ENCODE data around the gene GET3. TPM values are rescaled to one million over a fixed set of nuclear protein-coding genes. Genes with fewer than 3 reads are reported as not detected.

The GET3 gene
- total and polyA plus RNA-seq, 2 of the 13 experiments (the other 11 are each of a cell fraction or from before 2014, with no cell fraction given): 57.7 to 59.4 TPM

- TF ChIP-seq TFE3 (CRISPR knock-in tag; IDR thresholded peaks at IDR 0.05): no peak
- no peak for TF ChIP-seq ZNF747 (CRISPR knock-in tag; IDR thresholded peaks at IDR 0.05; ENCODE audit: borderline replicate concordance)
- no peak for TF ChIP-seq ZFYVE20 (CRISPR knock-in tag; IDR thresholded peaks at IDR 0.05; ENCODE audit: borderline replicate concordance, low read depth)
- peak; percentile 59; the same call in 1 of the 2 replicates for TF ChIP-seq ZBTB7A (CRISPR knock-in tag; IDR thresholded peaks at IDR 0.05)
- no peak for TF ChIP-seq ZNF850 (CRISPR knock-in tag; conservative IDR thresholded peaks at IDR 0.05)
- no peak for TF ChIP-seq TEF (CRISPR knock-in tag; IDR thresholded peaks at IDR 0.05)
- TF ChIP-seq SCMH1 (CRISPR knock-in tag; IDR thresholded peaks at IDR 0.05; ENCODE audit: borderline replicate concordance): no peak
- TF ChIP-seq ZNF34 (CRISPR knock-in tag; IDR thresholded peaks at IDR 0.05; ENCODE audit: borderline replicate concordance): no peak
- peak; percentile 74; the same call in 1 of the 2 replicates for TF ChIP-seq ETV5 (CRISPR knock-in tag; IDR thresholded peaks at IDR 0.05; ENCODE audit: borderline replicate concordance)
- TF ChIP-seq MAFK (conservative IDR thresholded peaks at IDR 0.05 in 1 of 2, IDR thresholded peaks at IDR 0.05 in 1 of 2; ENCODE audit: low read length in 2 of 2): no peak
- no peak for TF ChIP-seq MYC (CRISPR knock-in tag; IDR thresholded peaks at IDR 0.05; ENCODE audit: borderline replicate concordance)
- TF ChIP-seq ZNF547 (CRISPR knock-in tag; IDR thresholded peaks at IDR 0.05): no peak
- no peak; the same call in 1 of the 2 replicates for TF ChIP-seq HMG20A (CRISPR knock-in tag; IDR thresholded peaks at IDR 0.05; ENCODE audit: borderline replicate concordance)
- no peak for TF ChIP-seq ZNF564 (CRISPR knock-in tag; IDR thresholded peaks at IDR 0.05)
- TF ChIP-seq RBM22 (optimal IDR thresholded peaks at IDR 0.05; ENCODE audit: low read length): no peak
- TF ChIP-seq MTF1 (CRISPR knock-in tag; IDR thresholded peaks at IDR 0.05): no peak
- TF ChIP-seq TIGD3 (CRISPR knock-in tag; IDR thresholded peaks at IDR 0.05; ENCODE audit: borderline replicate concordance): no peak
- TF ChIP-seq FOSL2 (CRISPR knock-in tag; IDR thresholded peaks at IDR 0.05): no peak
- no peak for TF ChIP-seq THAP8 (CRISPR knock-in tag; IDR thresholded peaks at IDR 0.05; ENCODE audit: borderline replicate concordance)
- no peak for TF ChIP-seq ZNF607 (CRISPR knock-in tag; IDR thresholded peaks at IDR 0.05; ENCODE audit: borderline replicate concordance)
- TF ChIP-seq CAMTA2 (CRISPR knock-in tag; IDR thresholded peaks at IDR 0.05; ENCODE audit: borderline replicate concordance): no peak
- no peak; the same call in 1 of the 2 replicates for TF ChIP-seq HDAC1 (CRISPR knock-in tag; IDR thresholded peaks at IDR 0.05)
- TF ChIP-seq AKAP8 (CRISPR knock-in tag; IDR thresholded peaks at IDR 0.05): no peak
- TF ChIP-seq ZNF598 (CRISPR knock-in tag; IDR thresholded peaks at IDR 0.05; ENCODE audit: borderline replicate concordance): no peak
- no peak for TF ChIP-seq JUNB (CRISPR knock-in tag; IDR thresholded peaks at IDR 0.05; ENCODE audit: borderline replicate concordance)
- TF ChIP-seq ZNF562 (CRISPR knock-in tag; IDR thresholded peaks at IDR 0.05; ENCODE audit: borderline replicate concordance): no peak
- no peak for TF ChIP-seq MAFG (CRISPR knock-in tag; IDR thresholded peaks at IDR 0.05)
- no peak for TF ChIP-seq CHD4 (IDR thresholded peaks at IDR 0.05; ENCODE audit: borderline replicate concordance, low read length)
- TF ChIP-seq JUN (CRISPR knock-in tag; IDR thresholded peaks at IDR 0.05): no peak
These were observed 46.6 kb downstream of the GET3 start (continued) for GRCh38 chr19:12783849-12784393.

Measured in HepG2 (cell line).